ENCODE measurements around the gene B4GALNT3. TPM values are rescaled to one million over a fixed set of nuclear protein-coding genes. Genes with fewer than 3 reads are reported as not detected.

The B4GALNT3 gene
- total and polyA plus RNA-seq, 2 of the 13 experiments (the other 11 are each of a cell fraction or from before 2014, with no cell fraction given) = 3.2 to 4.4 TPM

- Histone ChIP-seq H3K9me3 (ENCODE audit: low read length) (no peaks in the 10 kb centered on the region), H3K27me3 (ENCODE audit: control insufficient read depth in 1 of 2, insufficient read depth in 2 of 2, low read length in 2 of 2) (peaks cover 4 to 14% of the 10 kb centered on the region in 2 experiments), H3K36me3 (replicated peaks in 1 of 2; ENCODE audit: control insufficient read depth in 1 of 2, insufficient read depth in 2 of 2, low read length in 2 of 2) (no peaks in the 10 kb centered on the region), H4K20me1 (ENCODE audit: insufficient read depth, low read length) (no peaks in the 10 kb centered on the region), H3K27ac (ENCODE audit: extremely low read length, insufficient read depth, low read length) (no peak overlapping the region), H3K4me1 (ENCODE audit: insufficient read depth, low read length) (peaks cover 14% of the 10 kb centered on the region), H2AFZ (ENCODE audit: low read length) (no peak overlapping the region), H3K79me2 (ENCODE audit: insufficient read depth, low read length) (no peaks in the 10 kb centered on the region), H3K4me2 (ENCODE audit: low read depth, low read length) (no peak overlapping the region), H3K4me3 (replicated peaks in 1 of 3; ENCODE audit: insufficient read depth in 1 of 3, low read depth in 2 of 3, low read length in 3 of 3) (no peak overlapping the region), H3K9ac (ENCODE audit: insufficient read depth, low read depth, low read length) (no peak overlapping the region)
- BruUV-seq (replicated peaks) = no TSS peak
- WGBS (ENCODE audit: low lambda C conversion rate) = 85% methylated on average over 6 of the region's 8 CpGs
- no peak for DNase-seq (ENCODE audit: low spot score)
- POLR2A ChIA-PET = no interaction called here
- peak; percentile 35; the same call in 2 of the 3 replicates for ATAC-seq
- FAIRE-seq = no peak
- in situ Hi-C loops (cut with HindIII; ENCODE audit: extremely low pct_ligation_motif_present, low pct_unique_long_range_greater_than_20kb) (no loop called here), intact Hi-C loops (cut with micrococcal nuclease; ENCODE audit: unreplicated experiment) (no loop called here)
- CTCF ChIA-PET (ENCODE audit: low intra/inter-chr PET ratio, low total read pairs) = interaction anchor here (1.4 kb wide), 1 partner anchor 13 kb away, joined by 3 read pairs; no protein-coding TSS in a partner anchor
- TF ChIP-seq MIXL1 (CRISPR knock-in tag; IDR thresholded peaks at IDR 0.05) = no peak
- no peak for TF ChIP-seq CREB3 (CRISPR knock-in tag; IDR thresholded peaks at IDR 0.05)
- TF ChIP-seq SP2 (CRISPR knock-in tag; IDR thresholded peaks at IDR 0.05) = no peak
- TF ChIP-seq ZNF574 (CRISPR knock-in tag; IDR thresholded peaks at IDR 0.05) = no peak
- no peak for TF ChIP-seq XRCC5 (optimal IDR thresholded peaks at IDR 0.05; ENCODE audit: low read length)
- TF ChIP-seq GPBP1L1 (CRISPR knock-in tag; IDR thresholded peaks at IDR 0.05) = no peak
- TF ChIP-seq ZBTB25 (CRISPR knock-in tag; IDR thresholded peaks at IDR 0.05) = no peak
- no peak for TF ChIP-seq PHF5A (CRISPR knock-in tag; IDR thresholded peaks at IDR 0.05; ENCODE audit: low read depth, unreplicated experiment)
- no peak for TF ChIP-seq ZNF430 (CRISPR knock-in tag; IDR thresholded peaks at IDR 0.05)
- TF ChIP-seq CHD2 (IDR thresholded peaks at IDR 0.05; ENCODE audit: low read depth, low read length) = no peak
- TF ChIP-seq ZNF12 (CRISPR knock-in tag; IDR thresholded peaks at IDR 0.05) = no peak
- TF ChIP-seq PAXIP1 (CRISPR knock-in tag; conservative IDR thresholded peaks at IDR 0.05) = no peak
These were observed 6.3 kb downstream of the B4GALNT3 start for GRCh38 chr12:466039-466438.
